RWPE1 (cell line): Measurements from ENCODE around the gene SLC26A9.

ENCODE experiments used
- CTCF ChIA-PET: fragments of 350-600 bp; sonication (Branson Sonifier 250); formaldehyde crosslinking; extraction: SDS; loops from one replicate; lab custom pipeline; 2021; lab: Yijun Ruan, JAX
- POLR2A ChIA-PET: fragments of 400-600 bp; formaldehyde crosslinking; extraction: SDS; loops from one replicate; lab custom pipeline; 2020; ENCODE audit warnings: antibody characterized with exemption; ENCODE audit not compliant: low non-redundant PET; lab: Yijun Ruan, JAX
- DNase-seq: peaks from one replicate; pipeline ENCODE4 v3.0.0; 2012; ENCODE audit warnings: low spot score
- H3K27ac ChIP-seq: fragments of 450-650 bp; 2 replicates; pipeline ENCODE4 v1.5.1; 2017
- CTCF ChIP-seq: fragments of 450-650 bp; conservative IDR thresholded peaks from 2 replicates; pipeline ENCODE4 v1.5.1; 2017; ENCODE audit warnings: low read depth, mild to moderate bottlenecking

The SLC26A9 gene

GRCh38 chr1:205954819-205955404 lies 11.7 kb upstream of the SLC26A9 start:
- no peak for DNase-seq
- ChIA-PET POLR2A (interaction anchor here (0.7 kb wide), 1 partner anchor 206 kb away, joined by 3 read pairs; no protein-coding TSS in a partner anchor), CTCF (interaction anchor here (0.6 to 1.1 kb wide), 3 partner anchors 22 to 102 kb away, joined by 4 to 6 read pairs (median 5); no protein-coding TSS in a partner anchor)
- no peak for TF ChIP-seq CTCF
- no peak overlapping the region for H3K27ac ChIP-seq

- peak overlapping the region; percentile 99 for H3K27ac ChIP-seq
- no peak for TF ChIP-seq CTCF
- DNase-seq: no peak
- ChIA-PET CTCF (interaction anchor here (0.6 to 7.7 kb wide), 5 partner anchors 25 to 761 kb away, joined by 3 to 74 read pairs (median 7); no protein-coding TSS in a partner anchor), POLR2A (no interaction called here)
These were observed 8.5 kb upstream of the SLC26A9 start for GRCh38 chr1:205951746-205952145.

- TF ChIP-seq CTCF: no peak
- CTCF ChIA-PET: interaction anchor here (0.6 to 7.7 kb wide), 8 partner anchors 8 to 760 kb away, joined by 3 to 74 read pairs (median 5); no protein-coding TSS in a partner anchor
- peak overlapping the region; percentile 99 for H3K27ac ChIP-seq
- POLR2A ChIA-PET: no interaction called here
- no peak for DNase-seq
These were observed 7.7 kb upstream of the SLC26A9 start for GRCh38 chr1:205950826-205951549.

- TF ChIP-seq CTCF: no peak
- DNase-seq: peak; percentile 73
- CTCF ChIA-PET: interaction anchor here (0.7 to 7.7 kb wide), 6 partner anchors 8 to 158 kb away, joined by 3 to 74 read pairs (median 6); no protein-coding TSS in a partner anchor
- H3K27ac ChIP-seq: peak overlapping the region; percentile 99
- POLR2A ChIA-PET: no interaction called here
These were observed 7.0 kb upstream of the SLC26A9 start for GRCh38 chr1:205950280-205950679.

- POLR2A ChIA-PET: no interaction called here
- CTCF ChIA-PET: interaction anchor here (1.4 to 7.7 kb wide), 3 partner anchors 9 to 30 kb away, joined by 6 to 74 read pairs (median 13); no protein-coding TSS in a partner anchor
- no peak for DNase-seq
- peak overlapping the region; percentile 99 for H3K27ac ChIP-seq
- TF ChIP-seq CTCF: no peak
These were observed 6.5 kb upstream of the SLC26A9 start for GRCh38 chr1:205949753-205950152.

- TF ChIP-seq CTCF: no peak
- CTCF ChIA-PET: interaction anchor here (0.5 to 7.7 kb wide), 6 partner anchors 13 to 406 kb away, joined by 3 to 74 read pairs (median 8); no protein-coding TSS in a partner anchor
- H3K27ac ChIP-seq: peak overlapping the region; percentile 99
- POLR2A ChIA-PET: no interaction called here
- DNase-seq: no peak
These were observed 5.6 kb upstream of the SLC26A9 start for GRCh38 chr1:205948886-205949285.
